ENCODE measurements around the gene CMTR1.

CMTR1 gene

DNA sequence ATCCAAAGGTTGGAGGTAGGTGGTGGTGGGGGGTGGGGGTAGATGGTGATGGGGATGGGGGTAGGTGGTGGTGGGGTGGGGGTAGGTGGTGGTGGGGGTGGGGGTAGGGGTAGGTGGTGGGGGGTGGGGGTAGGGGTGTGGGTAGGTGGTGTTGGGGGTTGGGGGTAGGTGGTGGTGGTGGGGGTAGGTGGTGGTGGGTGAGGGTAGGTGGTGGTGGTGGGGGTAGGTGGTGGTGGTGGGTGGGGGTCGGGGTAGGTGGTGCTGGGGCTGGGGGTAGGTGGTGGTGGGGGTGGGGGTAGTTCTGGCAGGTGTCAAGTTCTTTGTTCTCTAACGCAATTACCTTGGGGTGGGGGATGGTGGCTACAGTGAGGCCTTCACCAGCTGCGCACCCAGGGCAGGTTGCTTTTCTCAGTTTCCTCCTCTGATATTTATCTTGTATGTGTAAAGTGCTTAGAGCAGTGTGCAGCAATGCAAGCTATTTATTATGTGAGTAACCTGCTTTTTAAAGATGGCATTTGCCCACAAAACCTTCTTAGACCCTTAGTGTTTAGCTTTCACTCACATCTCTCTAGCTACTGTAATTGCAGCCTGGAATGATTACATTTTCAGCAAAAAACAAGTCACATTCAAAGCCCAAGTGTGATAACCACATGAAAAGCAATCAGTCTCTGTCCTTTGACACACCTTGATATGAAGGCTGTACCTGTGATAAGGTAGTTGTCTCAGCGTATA lies 74.8 kb downstream of the CMTR1 start:
- no peak overlapping the region for H3K4me3 ChIP-seq (ENCODE audit: low read length)
- no peak for TF ChIP-seq CTCF (conservative IDR thresholded peaks at IDR 0.05; ENCODE audit: low read length)
- DNase-seq (ENCODE audit: low read depth) = no peak

DNA sequence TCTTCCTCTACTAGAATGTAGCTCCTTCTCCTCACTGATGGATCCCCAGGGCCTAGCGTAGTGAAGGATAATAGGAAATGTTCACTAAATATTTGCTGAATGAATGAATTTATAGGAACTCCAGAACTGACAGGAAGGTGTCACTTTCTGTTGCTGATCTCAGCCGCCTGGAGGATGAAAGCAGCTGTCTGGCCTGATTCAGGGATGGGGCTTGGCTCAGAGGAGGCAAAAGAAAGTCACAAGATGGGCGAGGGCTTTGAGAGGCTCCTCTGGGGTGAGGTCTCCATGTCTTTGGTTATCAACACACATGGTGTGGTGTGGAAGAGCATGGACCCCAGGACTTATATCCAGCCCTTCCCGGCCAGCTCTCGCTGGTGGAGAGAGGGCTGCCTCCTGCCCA lies 78.2 kb downstream of the CMTR1 start:
- no peak overlapping the region for H3K4me3 ChIP-seq (ENCODE audit: low read length)
- TF ChIP-seq CTCF (conservative IDR thresholded peaks at IDR 0.05; ENCODE audit: low read length) = no peak
- DNase-seq (ENCODE audit: low read depth) = no peak

- TF ChIP-seq CTCF (conservative IDR thresholded peaks at IDR 0.05; ENCODE audit: low read length) = no peak
- no peak overlapping the region for H3K4me3 ChIP-seq (ENCODE audit: low read length)
- DNase-seq (ENCODE audit: low read depth) = no peak
Observed at GRCh38 chr6:37511910-37512399, 78.9 kb downstream of the CMTR1 start.

- DNase-seq (ENCODE audit: low read depth) = no peak
- no peak for TF ChIP-seq CTCF (conservative IDR thresholded peaks at IDR 0.05; ENCODE audit: low read length)
Observed at GRCh38 chr6:37512400-37513011, 79.5 kb downstream of the CMTR1 start.

DNA sequence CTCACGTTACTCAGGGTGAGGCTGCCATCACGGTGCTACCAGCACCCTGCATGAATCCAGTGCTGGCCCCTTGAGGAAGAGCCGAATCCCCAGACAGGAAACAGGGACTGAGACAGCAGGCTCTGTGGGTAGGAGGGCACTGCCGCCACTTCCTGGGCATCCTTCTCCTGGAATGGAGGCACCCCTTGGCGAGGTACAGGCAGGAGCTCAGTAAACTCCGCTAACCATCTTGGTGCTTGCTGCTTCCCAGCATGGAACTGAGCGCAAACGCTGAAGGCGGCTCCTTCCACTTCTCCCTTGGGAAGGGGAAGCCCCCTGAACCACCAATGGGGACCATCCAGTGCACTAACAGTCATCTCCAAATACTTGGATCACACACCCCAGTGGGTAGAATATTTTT lies 80.1 kb downstream of the CMTR1 start:
- TF ChIP-seq CTCF (conservative IDR thresholded peaks at IDR 0.05; ENCODE audit: low read length) = no peak
- no peak for DNase-seq (ENCODE audit: low read depth)
- no peak overlapping the region for H3K4me3 ChIP-seq (ENCODE audit: low read length)

More at GRCh38 chr6:37512400-37513011, 79.5 kb downstream of the CMTR1 start:
- no peak overlapping the region for H3K4me3 ChIP-seq (ENCODE audit: low read length)

GRCh38 chr6:37513576-37513975 lies 80.6 kb downstream of the CMTR1 start:
- no peak for TF ChIP-seq CTCF (conservative IDR thresholded peaks at IDR 0.05; ENCODE audit: low read length)
- DNase-seq (ENCODE audit: low read depth) = no peak
- no peak overlapping the region for H3K4me3 ChIP-seq (ENCODE audit: low read length)

- TF ChIP-seq CTCF (conservative IDR thresholded peaks at IDR 0.05; ENCODE audit: low read length) = no peak
- peak; percentile 7 for DNase-seq (ENCODE audit: low read depth)
- no peak overlapping the region for H3K4me3 ChIP-seq (ENCODE audit: low read length)
Observed at GRCh38 chr6:37514321-37514771, 81.3 kb downstream of the CMTR1 start.
